ENCODE results near the gene KCNQ2.
"Not testable (repeated sequence)": the region's sequence is repeated elsewhere in the genome, so short reads cannot be mapped to it uniquely, and the experiment has no call there.

KCNQ2 gene

GRCh38 chr20:63387917-63388316, 84.5 kb downstream of the KCNQ2 start:
- H3K4me3 ChIP-seq (ENCODE audit: extremely low read depth, insufficient read depth, low read length, poor library complexity, severe bottlenecking): no peak overlapping the region
- peaks cover 32% of the 10 kb centered on the region for H3K9me3 ChIP-seq (ENCODE audit: control insufficient read depth, low read length)
- H3K36me3 ChIP-seq (ENCODE audit: control insufficient read depth, insufficient read depth, low read length): no peaks in the 10 kb centered on the region
- no peaks in the 10 kb centered on the region for H3K4me1 ChIP-seq (ENCODE audit: control insufficient read depth, insufficient read depth, low read length, poor library complexity, severe bottlenecking)
- H3K27ac ChIP-seq (ENCODE audit: low read depth, low read length, severe bottlenecking): no peak overlapping the region
- WGBS, 2 experiments (ENCODE audit: insufficient coverage in 2 of 2): 80 to 89% methylated on average over 7 to 12 of the region's 18 CpGs

GRCh38 chr20:63387393-63387792, 85.1 kb downstream of the KCNQ2 start:
- WGBS, 2 experiments (ENCODE audit: insufficient coverage in 2 of 2): 91 to 92% methylated on average over 13 of the region's 13 CpGs
- no peaks in the 10 kb centered on the region for H3K4me1 ChIP-seq (ENCODE audit: control insufficient read depth, insufficient read depth, low read length, poor library complexity, severe bottlenecking)
- no peak overlapping the region for H3K27ac ChIP-seq (ENCODE audit: low read depth, low read length, severe bottlenecking)
- H3K9me3 ChIP-seq (ENCODE audit: control insufficient read depth, low read length): peaks cover 32% of the 10 kb centered on the region
- H3K4me3 ChIP-seq (ENCODE audit: extremely low read depth, insufficient read depth, low read length, poor library complexity, severe bottlenecking): no peak overlapping the region
- no peaks in the 10 kb centered on the region for H3K36me3 ChIP-seq (ENCODE audit: control insufficient read depth, insufficient read depth, low read length)

GRCh38 chr20:63386491-63386890, 86.0 kb downstream of the KCNQ2 start:
- H3K27ac ChIP-seq (ENCODE audit: low read depth, low read length, severe bottlenecking): no peak overlapping the region
- H3K36me3 ChIP-seq (ENCODE audit: control insufficient read depth, insufficient read depth, low read length): no peaks in the 10 kb centered on the region
- H3K9me3 ChIP-seq (ENCODE audit: control insufficient read depth, low read length): peaks cover 32% of the 10 kb centered on the region
- no peak overlapping the region for H3K4me3 ChIP-seq (ENCODE audit: extremely low read depth, insufficient read depth, low read length, poor library complexity, severe bottlenecking)
- H3K4me1 ChIP-seq (ENCODE audit: control insufficient read depth, insufficient read depth, low read length, poor library complexity, severe bottlenecking): no peaks in the 10 kb centered on the region
- WGBS, 2 experiments (ENCODE audit: insufficient coverage in 2 of 2): 83 to 87% methylated on average over 9 to 18 of the region's 18 CpGs

GRCh38 chr20:63385819-63386218, 86.6 kb downstream of the KCNQ2 start:
- Histone ChIP-seq H3K9me3 (ENCODE audit: control insufficient read depth, low read length) (peaks cover 32% of the 10 kb centered on the region), H3K4me1 (ENCODE audit: control insufficient read depth, insufficient read depth, low read length, poor library complexity, severe bottlenecking) (no peaks in the 10 kb centered on the region), H3K36me3 (ENCODE audit: control insufficient read depth, insufficient read depth, low read length) (no peaks in the 10 kb centered on the region), H3K27ac (ENCODE audit: low read depth, low read length, severe bottlenecking) (no peak overlapping the region), H3K4me3 (ENCODE audit: extremely low read depth, insufficient read depth, low read length, poor library complexity, severe bottlenecking) (no peak overlapping the region)
- 83 to 90% methylated on average over 4 to 5 of the region's 6 CpGs for WGBS, 2 experiments (ENCODE audit: insufficient coverage in 2 of 2)

GRCh38 chr20:63384336-63384735, 88.1 kb downstream of the KCNQ2 start:
- H3K27ac ChIP-seq (ENCODE audit: low read depth, low read length, severe bottlenecking): no peak overlapping the region
- H3K4me1 ChIP-seq (ENCODE audit: control insufficient read depth, insufficient read depth, low read length, poor library complexity, severe bottlenecking): no peaks in the 10 kb centered on the region
- no peaks in the 10 kb centered on the region for H3K36me3 ChIP-seq (ENCODE audit: control insufficient read depth, insufficient read depth, low read length)
- no peak overlapping the region for H3K4me3 ChIP-seq (ENCODE audit: extremely low read depth, insufficient read depth, low read length, poor library complexity, severe bottlenecking)
- WGBS, 2 experiments (ENCODE audit: insufficient coverage in 2 of 2): 88% methylated on average over 15 to 18 of the region's 18 CpGs
- peaks cover 32% of the 10 kb centered on the region for H3K9me3 ChIP-seq (ENCODE audit: control insufficient read depth, low read length)

GRCh38 chr20:63383556-63383955, 88.9 kb downstream of the KCNQ2 start:
- no peaks in the 10 kb centered on the region for H3K4me1 ChIP-seq (ENCODE audit: control insufficient read depth, insufficient read depth, low read length, poor library complexity, severe bottlenecking)
- peaks cover 32% of the 10 kb centered on the region for H3K9me3 ChIP-seq (ENCODE audit: control insufficient read depth, low read length)
- no peak overlapping the region for H3K27ac ChIP-seq (ENCODE audit: low read depth, low read length, severe bottlenecking)
- no peak overlapping the region for H3K4me3 ChIP-seq (ENCODE audit: extremely low read depth, insufficient read depth, low read length, poor library complexity, severe bottlenecking)
- no peaks in the 10 kb centered on the region for H3K36me3 ChIP-seq (ENCODE audit: control insufficient read depth, insufficient read depth, low read length)
- 71 to 72% methylated on average over 8 to 9 of the region's 11 CpGs for WGBS, 2 experiments (ENCODE audit: insufficient coverage in 2 of 2)

- H3K27ac ChIP-seq (ENCODE audit: low read depth, low read length, severe bottlenecking): no peak overlapping the region
- H3K4me3 ChIP-seq (ENCODE audit: extremely low read depth, insufficient read depth, low read length, poor library complexity, severe bottlenecking): no peak overlapping the region
- WGBS, 2 experiments (ENCODE audit: insufficient coverage in 2 of 2): 79 to 90% methylated on average over 15 to 16 of the region's 17 CpGs
- H3K36me3 ChIP-seq (ENCODE audit: control insufficient read depth, insufficient read depth, low read length): no peaks in the 10 kb centered on the region
- H3K9me3 ChIP-seq (ENCODE audit: control insufficient read depth, low read length): peaks cover 29% of the 10 kb centered on the region
- H3K4me1 ChIP-seq (ENCODE audit: control insufficient read depth, insufficient read depth, low read length, poor library complexity, severe bottlenecking): peaks cover 3% of the 10 kb centered on the region
These were observed 89.7 kb downstream of the KCNQ2 start for GRCh38 chr20:63382551-63383300.

- no peak overlapping the region for H3K4me3 ChIP-seq (ENCODE audit: extremely low read depth, insufficient read depth, low read length, poor library complexity, severe bottlenecking)
- no peak overlapping the region for H3K27ac ChIP-seq (ENCODE audit: low read depth, low read length, severe bottlenecking)
- H3K36me3 ChIP-seq (ENCODE audit: control insufficient read depth, insufficient read depth, low read length): no peaks in the 10 kb centered on the region
- 18 to 27% methylated on average over 20 to 21 of the region's 22 CpGs for WGBS, 2 experiments (ENCODE audit: insufficient coverage in 2 of 2)
- H3K4me1 ChIP-seq (ENCODE audit: control insufficient read depth, insufficient read depth, low read length, poor library complexity, severe bottlenecking): peaks cover 8% of the 10 kb centered on the region
- H3K9me3 ChIP-seq (ENCODE audit: control insufficient read depth, low read length): peaks cover 20% of the 10 kb centered on the region
These were observed 90.5 kb downstream of the KCNQ2 start for GRCh38 chr20:63381781-63382431.

- H3K36me3 ChIP-seq (ENCODE audit: control insufficient read depth, insufficient read depth, low read length): no peaks in the 10 kb centered on the region
- H3K27ac ChIP-seq (ENCODE audit: low read depth, low read length, severe bottlenecking): no peak overlapping the region
- H3K4me1 ChIP-seq (ENCODE audit: control insufficient read depth, insufficient read depth, low read length, poor library complexity, severe bottlenecking): peaks cover 8% of the 10 kb centered on the region
- H3K9me3 ChIP-seq (ENCODE audit: control insufficient read depth, low read length): peaks cover 5% of the 10 kb centered on the region
- 93 to 95% methylated on average over 17 to 20 of the region's 21 CpGs for WGBS, 2 experiments (ENCODE audit: insufficient coverage in 2 of 2)
- no peak overlapping the region for H3K4me3 ChIP-seq (ENCODE audit: extremely low read depth, insufficient read depth, low read length, poor library complexity, severe bottlenecking)
These were observed 92.0 kb downstream of the KCNQ2 start for GRCh38 chr20:63380346-63380870.

GRCh38 chr20:63379872-63380271, 92.6 kb downstream of the KCNQ2 start:
- not testable (repeated sequence) for H3K4me3 ChIP-seq (ENCODE audit: extremely low read depth, insufficient read depth, low read length, poor library complexity, severe bottlenecking); H3K36me3 ChIP-seq (ENCODE audit: control insufficient read depth, insufficient read depth, low read length); H3K4me1 ChIP-seq (ENCODE audit: control insufficient read depth, insufficient read depth, low read length, poor library complexity, severe bottlenecking); H3K27ac ChIP-seq (ENCODE audit: low read depth, low read length, severe bottlenecking); H3K9me3 ChIP-seq (ENCODE audit: control insufficient read depth, low read length)
- WGBS, 2 experiments (ENCODE audit: insufficient coverage in 2 of 2): 81 to 97% methylated on average over 5 to 6 of the region's 9 CpGs

GRCh38 chr20:63379296-63379695, 93.2 kb downstream of the KCNQ2 start:
- Histone ChIP-seq H3K4me1 (ENCODE audit: control insufficient read depth, insufficient read depth, low read length, poor library complexity, severe bottlenecking) (peaks cover 8% of the 10 kb centered on the region), H3K4me3 (ENCODE audit: extremely low read depth, insufficient read depth, low read length, poor library complexity, severe bottlenecking) (no peak overlapping the region), H3K27ac (ENCODE audit: low read depth, low read length, severe bottlenecking) (no peak overlapping the region), H3K9me3 (ENCODE audit: control insufficient read depth, low read length) (no peaks in the 10 kb centered on the region), H3K36me3 (ENCODE audit: control insufficient read depth, insufficient read depth, low read length) (no peaks in the 10 kb centered on the region)
- 87 to 92% methylated on average over 8 to 9 of the region's 11 CpGs for WGBS, 2 experiments (ENCODE audit: insufficient coverage in 2 of 2)

Measured in mesodermal cell (in vitro differentiated cells).